GM18907 (cell line): ENCODE measurements around the gene GPR61.

ENCODE experiments used
- ATAC-seq: cut with Tn5 transposase; IDR thresholded peaks from one replicate; pipeline ENCODE4 v1.9.1; 2021; ENCODE audit warnings: mild to moderate bottlenecking, moderate library complexity; ENCODE audit not compliant: unreplicated experiment

Gene GPR61

GRCh38 chr1:109534307-109534858, 5.3 kb upstream of the GPR61 start:
- ATAC-seq: no peak

GRCh38 chr1:109535481-109535880, 4.2 kb upstream of the GPR61 start:
- ATAC-seq: no peak

- ATAC-seq: no peak
Measured at GRCh38 chr1:109535971-109536491, 3.6 kb upstream of the GPR61 start.

- no peak for ATAC-seq
Measured at GRCh38 chr1:109537450-109538178, 2.1 kb upstream of the GPR61 start.

- no peak for ATAC-seq
Measured at GRCh38 chr1:109538827-109539555, 681 bp upstream of the GPR61 start.

- ATAC-seq: no peak
Measured at GRCh38 chr1:109541102-109541501, 1.4 kb downstream of the GPR61 start.

GRCh38 chr1:109542657-109543056, 3.0 kb downstream of the GPR61 start:
- ATAC-seq: no peak

DNA sequence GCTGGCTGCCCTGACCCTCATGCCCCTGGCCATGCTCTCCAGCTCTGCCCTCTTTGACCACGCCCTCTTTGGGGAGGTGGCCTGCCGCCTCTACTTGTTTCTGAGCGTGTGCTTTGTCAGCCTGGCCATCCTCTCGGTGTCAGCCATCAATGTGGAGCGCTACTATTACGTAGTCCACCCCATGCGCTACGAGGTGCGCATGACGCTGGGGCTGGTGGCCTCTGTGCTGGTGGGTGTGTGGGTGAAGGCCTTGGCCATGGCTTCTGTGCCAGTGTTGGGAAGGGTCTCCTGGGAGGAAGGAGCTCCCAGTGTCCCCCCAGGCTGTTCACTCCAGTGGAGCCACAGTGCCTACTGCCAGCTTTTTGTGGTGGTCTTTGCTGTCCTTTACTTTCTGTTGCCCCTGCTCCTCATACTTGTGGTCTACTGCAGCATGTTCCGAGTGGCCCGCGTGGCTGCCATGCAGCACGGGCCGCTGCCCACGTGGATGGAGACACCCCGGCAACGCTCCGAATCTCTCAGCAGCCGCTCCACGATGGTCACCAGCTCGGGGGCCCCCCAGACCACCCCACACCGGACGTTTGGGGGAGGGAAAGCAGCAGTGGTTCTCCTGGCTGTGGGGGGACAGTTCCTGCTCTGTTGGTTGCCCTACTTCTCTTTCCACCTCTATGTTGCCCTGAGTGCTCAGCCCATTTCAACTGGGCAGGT, 3.8 kb downstream of the GPR61 start:
- ATAC-seq: no peak

- ATAC-seq: no peak
Measured at GRCh38 chr1:109543988-109544735, 4.5 kb downstream of the GPR61 start.

DNA sequence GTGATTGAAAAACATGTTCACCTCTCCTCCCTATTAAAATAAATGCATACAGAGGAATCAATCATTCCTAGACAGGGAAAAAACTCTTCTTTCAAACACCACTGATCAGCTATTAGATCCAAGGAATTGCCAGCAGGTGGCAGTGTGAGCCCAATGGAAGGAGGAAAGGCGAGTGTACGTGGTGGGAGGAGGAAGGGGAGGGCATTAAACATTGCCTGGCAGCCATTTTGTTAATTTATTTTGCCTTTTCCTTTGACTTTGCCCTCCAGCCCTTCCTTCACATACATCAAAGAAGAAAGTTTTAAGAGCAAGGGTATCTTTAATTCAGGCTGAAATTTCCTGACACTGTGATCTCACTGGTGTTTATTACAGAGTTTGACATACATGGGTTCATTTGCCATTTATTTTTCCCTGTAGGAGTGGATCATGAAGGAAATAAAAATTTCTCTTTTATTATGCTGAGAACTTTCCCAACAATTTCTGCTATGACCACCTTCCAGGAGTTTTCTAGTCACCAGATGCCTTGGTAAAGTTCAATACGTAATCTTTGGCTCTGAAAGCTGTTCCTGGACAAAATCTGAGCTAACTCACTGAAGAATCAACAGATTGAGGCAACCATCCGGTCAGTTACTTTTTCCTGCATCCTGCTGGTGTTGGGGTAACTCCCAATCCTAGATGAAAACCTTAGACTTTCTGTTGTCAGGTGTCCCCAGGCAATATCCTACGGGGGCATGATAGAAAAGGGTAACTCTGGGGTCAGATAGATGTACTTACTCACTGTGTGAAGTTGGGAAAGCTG, 6.8 kb downstream of the GPR61 start:
- peak; percentile 52 for ATAC-seq

DNA sequence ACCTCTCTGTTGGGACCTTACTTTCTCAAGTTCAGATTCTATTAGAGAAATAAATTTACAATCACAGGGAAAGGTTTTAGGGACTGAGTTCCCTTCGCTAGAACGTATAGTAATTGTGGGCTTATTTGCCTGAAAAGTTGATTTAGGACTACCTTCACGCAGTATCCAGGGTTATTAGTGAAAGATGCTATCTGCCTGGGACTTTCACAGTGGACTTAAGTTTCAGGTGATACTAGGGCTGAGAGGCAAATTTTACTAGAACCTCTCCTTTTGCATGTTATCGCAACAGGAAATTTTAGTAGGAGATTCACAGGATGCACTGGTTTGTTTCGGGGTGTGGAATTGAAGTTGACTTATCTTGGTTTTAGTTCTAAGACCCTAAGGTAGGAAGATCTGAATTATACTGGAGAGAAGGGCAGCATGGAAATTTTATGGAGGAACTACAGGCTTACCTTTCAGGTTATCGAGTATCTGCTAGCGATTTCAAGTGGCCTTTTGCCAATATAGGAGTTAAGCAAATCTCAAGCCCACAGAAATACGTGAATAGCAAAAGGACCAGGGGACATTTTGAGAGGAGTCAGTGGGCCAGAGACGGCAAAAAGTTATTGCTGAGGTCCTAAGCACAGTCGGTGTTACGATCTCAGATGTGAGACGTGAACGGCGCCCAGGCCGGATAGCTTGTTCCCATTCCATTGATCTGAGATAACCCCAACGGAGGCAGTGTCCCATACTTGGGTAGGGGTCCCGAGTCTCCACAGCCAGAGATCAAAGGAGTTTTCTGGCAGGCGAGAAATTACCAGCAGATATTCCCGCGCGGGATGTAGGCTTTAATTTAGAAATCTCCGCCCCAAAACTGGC, 8.0 kb downstream of the GPR61 start:
- ATAC-seq: peak; percentile 10

DNA sequence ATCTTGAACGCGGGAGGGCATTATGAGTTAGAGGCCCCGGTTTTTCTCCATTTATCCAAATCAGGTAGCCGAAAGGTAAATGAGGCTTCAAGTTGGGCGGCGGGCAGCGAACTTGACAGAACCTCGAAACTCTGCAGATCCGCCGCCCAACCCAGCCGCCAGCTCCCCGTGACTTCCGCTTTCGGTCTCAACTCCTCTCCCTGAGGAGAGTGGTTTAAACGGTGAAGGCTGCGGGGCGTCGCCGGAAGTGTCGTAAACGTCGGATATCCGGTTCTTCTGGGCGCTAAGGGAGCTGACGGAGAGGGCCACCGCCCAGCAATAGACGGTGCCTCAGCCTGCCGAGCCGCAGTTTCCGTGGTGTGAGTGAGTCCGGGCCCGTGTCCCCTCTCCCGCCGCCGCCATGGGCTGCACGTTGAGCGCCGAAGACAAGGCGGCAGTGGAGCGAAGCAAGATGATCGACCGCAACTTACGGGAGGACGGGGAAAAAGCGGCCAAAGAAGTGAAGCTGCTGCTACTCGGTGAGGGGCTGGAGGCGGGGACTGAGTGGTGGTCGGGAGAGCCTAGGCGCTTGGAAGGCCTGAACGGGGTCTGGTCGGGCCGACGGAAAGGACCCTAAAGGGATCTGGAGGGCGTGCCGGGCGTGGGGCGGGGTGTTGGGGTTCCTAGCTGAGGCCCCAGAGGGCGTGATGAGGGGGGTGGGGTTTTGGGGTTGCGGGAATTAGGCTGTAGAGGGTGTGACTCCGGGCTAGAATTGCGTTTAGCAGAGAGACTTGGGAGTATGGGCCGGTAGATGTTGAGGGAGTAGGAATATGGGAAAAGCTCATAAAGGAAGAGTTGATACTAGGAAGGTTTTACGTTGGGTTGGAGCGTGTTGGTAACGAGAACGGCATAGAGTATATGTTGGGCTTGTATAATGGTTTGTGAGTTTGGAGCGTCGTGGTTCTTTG, 8.9 kb downstream of the GPR61 start, which contains the start of gene GNAI3:
GNAI3 (plus strand) TSS at position 295 of the 947 bp plus-strand sequence; CDS start at position 401, 106 bp downstream.
- ATAC-seq: peak; percentile 90

DNA sequence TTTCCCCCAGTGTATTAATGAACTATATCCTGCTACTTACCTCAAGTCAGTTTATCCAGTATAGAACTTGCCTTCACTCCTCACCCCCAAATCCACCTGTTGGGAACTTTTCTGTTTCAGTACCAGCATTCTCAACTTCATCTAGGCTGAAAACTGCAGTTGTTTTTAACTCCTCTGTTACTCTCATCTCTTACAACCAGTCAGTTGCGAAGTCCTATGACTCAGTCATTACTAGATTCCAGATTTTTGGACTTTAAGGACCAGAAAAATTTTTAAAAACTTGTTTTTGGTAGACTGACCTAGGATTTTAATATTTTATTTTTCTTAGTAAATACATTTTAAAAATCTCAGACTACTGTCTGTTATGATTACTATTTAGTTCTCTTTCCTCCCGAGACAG, 16.9 kb downstream of the GPR61 start:
- ATAC-seq: no peak

- no peak for ATAC-seq
Measured at GRCh38 chr1:109557520-109557919, 17.8 kb downstream of the GPR61 start.

DNA sequence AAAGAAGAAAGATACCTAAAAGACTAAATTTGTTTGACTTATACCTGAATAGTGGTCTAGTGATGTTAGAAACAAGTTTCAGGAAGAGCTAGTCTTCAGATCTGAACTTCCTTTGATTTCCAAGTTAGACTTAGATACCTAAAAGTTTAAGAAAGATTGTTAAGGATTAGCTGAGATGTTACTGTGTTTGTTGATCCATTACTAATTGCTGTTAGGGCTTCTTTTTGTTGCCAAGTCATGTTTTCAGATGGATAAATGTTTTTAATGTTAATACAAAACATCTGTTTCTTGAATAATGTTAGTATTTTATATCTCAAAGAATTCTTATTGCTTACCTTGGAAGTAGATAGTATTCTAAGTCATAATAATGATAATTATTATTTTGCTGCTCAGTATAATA, 20.3 kb downstream of the GPR61 start:
- no peak for ATAC-seq

DNA sequence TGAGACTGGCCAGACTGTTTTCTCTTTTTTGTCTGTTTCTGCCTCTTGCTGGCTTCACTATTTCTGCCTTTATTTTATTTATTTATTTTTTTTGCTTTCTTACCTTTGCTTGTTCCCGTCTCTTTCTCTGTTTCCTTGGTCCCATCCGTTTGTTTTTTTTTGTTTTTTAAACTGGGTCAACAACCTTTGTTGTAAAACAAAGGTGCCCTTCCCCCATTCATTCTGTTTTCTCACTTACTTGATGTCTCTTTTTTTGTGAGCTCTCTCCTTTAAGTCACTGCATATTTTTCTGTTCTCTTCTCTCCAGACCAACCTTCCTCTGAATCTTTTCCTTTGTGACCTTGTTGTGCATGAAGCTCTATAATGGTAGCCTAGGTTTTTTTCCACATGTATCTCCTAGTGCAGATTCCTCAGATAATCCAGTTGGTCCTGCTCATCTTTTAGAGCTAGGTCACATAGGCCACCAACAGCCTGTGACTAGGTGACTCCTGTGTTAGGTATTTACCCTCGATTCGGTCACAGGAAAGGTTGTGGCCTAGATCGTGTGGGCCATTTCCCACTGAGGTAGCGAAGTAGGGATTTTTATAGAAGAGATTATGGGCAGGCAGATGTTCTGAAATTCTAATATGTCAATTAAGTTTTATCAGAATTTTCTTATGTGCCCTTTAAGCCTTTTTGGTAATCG, 24.7 kb downstream of the GPR61 start:
- ATAC-seq: no peak

- no peak for ATAC-seq
Measured at GRCh38 chr1:109565241-109565640, 25.6 kb downstream of the GPR61 start.
